Mesenchymal stem cell (in vitro differentiated cells and primary cell): ENCODE measurements around the gene SUGP1.

ENCODE experiments used
- DNase-seq: peaks from one replicate; pipeline ENCODE4 v3.0.0-alpha.2; 2013
- H2AFZ ChIP-seq: one replicate; pipeline ENCODE4 v1.6.1; 2013; ENCODE audit warnings: low read depth, mild to moderate bottlenecking, control low read depth, inconsistent platforms, low read length, moderate library complexity
- H2AK5ac ChIP-seq: 2 replicates; pipeline ENCODE4 v1.6.1; 2013; ENCODE audit warnings: low read length, moderate library complexity, mild to moderate bottlenecking, inconsistent platforms; ENCODE audit not compliant: severe bottlenecking
- H2BK120ac ChIP-seq: one replicate; pipeline ENCODE4 v1.6.1; 2013; ENCODE audit warnings: low read depth, mild to moderate bottlenecking, inconsistent platforms, low read length, moderate library complexity
- H2BK12ac ChIP-seq, 2 experiments: one replicate each; pipeline ENCODE4 v1.6.1; 2013; ENCODE audit warnings: inconsistent platforms in 2 of 2, low read length in 2 of 2, mild to moderate bottlenecking in 2 of 2, moderate library complexity in 2 of 2, control low read depth in 1 of 2
- H2BK15ac ChIP-seq: one replicate; pipeline ENCODE4 v1.6.1; 2013; ENCODE audit warnings: mild to moderate bottlenecking, low read depth, inconsistent platforms; ENCODE audit not compliant: poor library complexity, severe bottlenecking
- H2BK5ac ChIP-seq: 2 replicates; pipeline ENCODE4 v1.6.1; 2013; ENCODE audit warnings: low read depth, mild to moderate bottlenecking, low read length, control low read depth, inconsistent platforms; ENCODE audit not compliant: poor library complexity, severe bottlenecking
- H3K14ac ChIP-seq, 2 experiments: one replicate each; pipeline ENCODE4 v1.6.1; 2013; ENCODE audit warnings: inconsistent platforms in 2 of 2, low read length in 2 of 2, control low read depth in 1 of 2, mild to moderate bottlenecking in 1 of 2, moderate library complexity in 1 of 2
- H3K18ac ChIP-seq, 2 experiments: one replicate each; pipeline ENCODE4 v1.6.1; 2013; ENCODE audit warnings: inconsistent platforms in 2 of 2, low read length in 2 of 2, control low read depth in 1 of 2, low read depth in 1 of 2, mild to moderate bottlenecking in 1 of 2
- H3K23ac ChIP-seq, 2 experiments: one replicate each; pipeline ENCODE4 v1.6.1; 2013; ENCODE audit warnings: inconsistent platforms in 2 of 2, low read length in 2 of 2, mild to moderate bottlenecking in 2 of 2, moderate library complexity in 2 of 2, control low read depth in 1 of 2
- H3K27ac ChIP-seq: 2 replicates; pipeline ENCODE4 v1.5.1; 2013; ENCODE audit warnings: mild to moderate bottlenecking, moderate library complexity, low read length, control low read depth, inconsistent platforms; ENCODE audit not compliant: poor library complexity, severe bottlenecking
- H3K27me3 ChIP-seq, 2 experiments: 2 replicates each; pipeline versions ENCODE4 v1.6.1 to v1.7.0; 2013; ENCODE audit warnings: low read length in 2 of 2, mild to moderate bottlenecking in 2 of 2, moderate library complexity in 2 of 2, control low read depth in 1 of 2, inconsistent platforms in 1 of 2; ENCODE audit not compliant: control insufficient read depth in 1 of 2, insufficient read depth in 1 of 2
- H3K36me3 ChIP-seq, 2 experiments: 2 replicates each; pipeline versions ENCODE4 v1.6.1 to v1.7.0; 2013; ENCODE audit warnings: low read length in 2 of 2, control low read depth in 1 of 2, inconsistent platforms in 1 of 2, low read depth in 1 of 2, mild to moderate bottlenecking in 1 of 2; ENCODE audit not compliant: insufficient read depth in 2 of 2, control insufficient read depth in 1 of 2
- H3K4ac ChIP-seq, 2 experiments: one replicate each; pipeline ENCODE4 v1.6.1; 2013; ENCODE audit warnings: inconsistent platforms in 2 of 2, low read length in 2 of 2, mild to moderate bottlenecking in 2 of 2, moderate library complexity in 2 of 2, control low read depth in 1 of 2, low read depth in 1 of 2
- H3K4me1 ChIP-seq: 2 replicates; pipeline ENCODE4 v1.6.1; 2013; ENCODE audit warnings: low read depth, low read length, control low read depth; ENCODE audit not compliant: control insufficient read depth, insufficient read depth
- H3K4me2 ChIP-seq: 2 replicates; pipeline ENCODE4 v1.6.1; 2013; ENCODE audit warnings: low read length, mild to moderate bottlenecking, inconsistent platforms; ENCODE audit not compliant: poor library complexity, severe bottlenecking
- H3K4me3 ChIP-seq, 2 experiments: 2 replicates each; pipeline versions ENCODE4 v1.5.1 to v1.7.0; 2013; ENCODE audit warnings: low read length in 2 of 2, mild to moderate bottlenecking in 2 of 2, control low read depth in 1 of 2, low read depth in 1 of 2; ENCODE audit not compliant: insufficient read depth in 1 of 2
- H3K79me1 ChIP-seq: replicated peaks from 2 replicates; pipeline ENCODE4 v1.6.1; 2013; ENCODE audit warnings: mild to moderate bottlenecking, control low read depth, low read length, inconsistent platforms; ENCODE audit not compliant: poor library complexity, severe bottlenecking
- H3K9ac ChIP-seq: 2 replicates; pipeline ENCODE4 v1.7.0; 2013; ENCODE audit warnings: mild to moderate bottlenecking, low read length, moderate library complexity
- H3K9me3 ChIP-seq: 2 replicates; pipeline ENCODE4 v1.7.0; 2013; ENCODE audit warnings: mild to moderate bottlenecking, low read length; ENCODE audit not compliant: control insufficient read depth
- H4K8ac ChIP-seq: one replicate; pipeline ENCODE4 v1.6.1; 2013; ENCODE audit warnings: inconsistent platforms, mild to moderate bottlenecking, low read length, moderate library complexity
- H4K91ac ChIP-seq: one replicate; pipeline ENCODE4 v1.6.1; 2013; ENCODE audit warnings: mild to moderate bottlenecking, low read length, inconsistent platforms
- WGBS: methylation state at CpG from one replicate; pipeline ENCODE4 v1.1.7; 2013; ENCODE audit warnings: mixed read lengths; 5-methylcytosine and 5-hydroxymethylcytosine counted together

Gene SUGP1

DNA sequence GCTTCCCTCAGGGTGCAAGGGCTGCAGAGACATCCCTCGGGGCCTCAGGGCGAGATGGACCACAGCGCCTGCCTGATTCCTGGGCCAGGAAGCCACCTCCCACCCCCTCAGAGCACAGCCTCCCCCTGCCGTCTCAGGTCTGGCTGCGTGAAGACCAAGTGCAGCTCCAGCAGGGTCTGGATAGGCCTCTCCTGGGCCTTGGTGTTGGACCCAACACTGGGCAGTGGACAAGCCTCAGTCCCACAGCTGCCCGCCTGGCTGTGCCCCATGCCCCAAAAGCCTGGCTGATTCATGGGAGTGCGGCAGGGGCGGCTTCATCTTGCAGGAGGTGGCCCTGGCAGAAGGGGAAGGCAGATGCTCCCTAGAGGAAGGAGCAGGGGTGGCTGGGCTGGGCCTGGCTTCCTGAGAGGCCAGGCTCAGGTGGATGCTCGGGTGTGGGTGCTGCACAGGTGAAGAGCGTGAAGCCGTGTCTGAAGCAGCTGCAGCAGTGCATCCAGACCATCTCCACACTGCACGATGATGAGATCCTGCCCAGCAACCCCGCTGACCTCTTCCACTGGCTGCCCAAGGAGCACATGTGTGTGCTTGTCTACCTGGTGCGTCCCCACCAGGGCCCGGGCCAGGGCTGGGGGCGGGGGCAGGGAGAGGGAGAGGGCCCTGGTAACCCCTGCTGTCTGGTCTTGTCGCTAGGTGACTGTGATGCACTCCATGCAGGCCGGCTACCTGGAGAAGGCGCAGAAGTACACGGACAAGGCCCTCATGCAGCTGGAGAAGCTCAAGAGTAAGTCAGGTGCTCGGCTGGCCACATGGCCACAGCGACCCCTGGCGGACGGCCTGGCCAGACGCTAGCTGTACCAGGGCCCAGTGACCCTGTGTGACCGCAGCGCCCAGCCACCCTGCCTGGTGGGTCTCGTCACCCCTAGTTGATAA is 22.0 kb upstream of the SUGP1 start:
- Histone ChIP-seq H2BK120ac (no peak overlapping the region), H3K79me1 (peaks cover 33% of the 10 kb centered on the region), H3K23ac (no peak overlapping the region), H2BK12ac (no peak overlapping the region), H4K8ac (no peak overlapping the region), H3K9ac (no peak overlapping the region), H2AK5ac (no peak overlapping the region), H3K4ac (no peak overlapping the region), H3K4me3 (no peak overlapping the region), H3K4me1 (peaks cover 5% of the 10 kb centered on the region), H3K27me3 (no peaks in the 10 kb centered on the region), H3K18ac (no peak overlapping the region), H3K14ac (no peak overlapping the region), H4K91ac (no peak overlapping the region), H3K9me3 (no peaks in the 10 kb centered on the region), H3K36me3 (peaks cover 83 to 90% of the 10 kb centered on the region in 2 experiments), H3K27ac (no peak overlapping the region), H2BK15ac (no peak overlapping the region), H2BK5ac (no peak overlapping the region), H2AFZ (no peak overlapping the region), H3K4me2 (no peak overlapping the region)
- 62% methylated on average over 28 of the region's 28 CpGs for WGBS
- DNase-seq, result peak; percentile 62

DNA sequence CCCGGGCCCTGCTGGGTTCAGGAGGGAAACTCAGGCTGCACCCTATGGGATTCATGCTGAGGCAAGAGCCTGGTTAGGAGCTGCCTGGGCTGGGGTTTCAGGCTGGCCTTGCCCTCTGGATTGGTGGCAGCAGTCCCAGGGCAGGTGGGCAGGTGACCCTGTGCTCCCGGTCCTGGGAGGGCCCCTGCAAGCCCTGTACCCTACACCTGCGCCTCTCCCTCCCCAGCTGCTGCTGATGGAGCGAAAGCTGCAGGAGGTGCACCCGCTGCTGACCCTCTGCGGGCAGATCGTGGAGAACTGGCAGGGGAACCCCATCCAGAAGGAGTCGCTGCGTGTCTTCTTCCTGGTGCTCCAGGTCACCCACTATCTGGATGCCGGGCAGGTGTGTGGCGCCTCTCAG is 20.7 kb upstream of the SUGP1 start:
- H3K79me1 ChIP-seq, result peaks cover 35% of the 10 kb centered on the region
- peaks cover 5% of the 10 kb centered on the region for H3K4me1 ChIP-seq
- H4K91ac ChIP-seq, result no peak overlapping the region
- H2BK120ac ChIP-seq, result no peak overlapping the region
- H4K8ac ChIP-seq, result no peak overlapping the region
- no peak overlapping the region for H3K4me2 ChIP-seq
- H3K23ac ChIP-seq, result no peak overlapping the region
- no peaks in the 10 kb centered on the region for H3K27me3 ChIP-seq
- WGBS, result 97% methylated on average over 11 of the region's 11 CpGs
- no peak overlapping the region for H2BK5ac ChIP-seq
- H3K14ac ChIP-seq, result no peak overlapping the region
- H2BK12ac ChIP-seq, result no peak overlapping the region
- H3K36me3 ChIP-seq, result peaks cover 83 to 87% of the 10 kb centered on the region in 2 experiments
- H2AFZ ChIP-seq, result no peak overlapping the region
- H3K27ac ChIP-seq, result no peak overlapping the region
- H3K18ac ChIP-seq, result no peak overlapping the region
- H2BK15ac ChIP-seq, result no peak overlapping the region
- no peak overlapping the region for H3K4ac ChIP-seq
- no peak overlapping the region for H2AK5ac ChIP-seq
- H3K9ac ChIP-seq, result no peak overlapping the region
- DNase-seq, result no peak
- H3K9me3 ChIP-seq, result no peaks in the 10 kb centered on the region
- no peak overlapping the region for H3K4me3 ChIP-seq

DNA sequence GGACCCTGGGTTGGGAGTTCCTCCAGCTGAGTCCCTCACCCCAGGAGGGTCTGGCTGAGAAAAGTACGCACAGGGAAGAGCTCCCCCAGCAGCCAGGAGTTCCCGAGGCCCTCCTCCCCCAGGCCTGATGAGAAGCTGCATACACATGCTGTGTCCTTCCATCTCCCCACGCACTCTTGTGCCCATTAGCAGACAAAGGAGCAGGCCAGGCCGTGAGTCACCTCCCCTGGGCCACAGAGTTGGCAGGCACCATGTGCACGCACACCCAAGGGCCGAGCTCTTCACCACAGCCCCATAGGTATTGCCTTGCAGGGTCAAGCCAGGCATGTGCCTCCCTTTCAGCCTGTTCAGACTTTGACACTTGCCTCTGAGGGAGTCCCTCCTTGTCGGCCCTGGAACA is 17.8 kb upstream of the SUGP1 start:
- H3K4me2 ChIP-seq, result no peak overlapping the region
- WGBS, result 97% methylated on average over 7 of the region's 7 CpGs
- H3K79me1 ChIP-seq, result peaks cover 48% of the 10 kb centered on the region
- peak overlapping the region in 1 of 2 experiments; percentile 40 for H3K4me3 ChIP-seq
- no peak overlapping the region for H2BK12ac ChIP-seq
- peaks cover 10% of the 10 kb centered on the region for H3K4me1 ChIP-seq
- H3K27me3 ChIP-seq, result no peaks in the 10 kb centered on the region
- H4K91ac ChIP-seq, result no peak overlapping the region
- H3K9ac ChIP-seq, result peak overlapping the region; percentile 51
- H2BK5ac ChIP-seq, result no peak overlapping the region
- no peak overlapping the region for H2AFZ ChIP-seq
- peaks cover 83 to 89% of the 10 kb centered on the region in 2 experiments for H3K36me3 ChIP-seq
- H4K8ac ChIP-seq, result no peak overlapping the region
- no peaks in the 10 kb centered on the region for H3K9me3 ChIP-seq
- H3K18ac ChIP-seq, result no peak overlapping the region
- no peak overlapping the region for H2AK5ac ChIP-seq
- H2BK120ac ChIP-seq, result no peak overlapping the region
- no peak overlapping the region for H3K14ac ChIP-seq
- no peak overlapping the region for H3K4ac ChIP-seq
- no peak overlapping the region for H2BK15ac ChIP-seq
- no peak for DNase-seq
- no peak overlapping the region for H3K27ac ChIP-seq
- no peak overlapping the region for H3K23ac ChIP-seq

DNA sequence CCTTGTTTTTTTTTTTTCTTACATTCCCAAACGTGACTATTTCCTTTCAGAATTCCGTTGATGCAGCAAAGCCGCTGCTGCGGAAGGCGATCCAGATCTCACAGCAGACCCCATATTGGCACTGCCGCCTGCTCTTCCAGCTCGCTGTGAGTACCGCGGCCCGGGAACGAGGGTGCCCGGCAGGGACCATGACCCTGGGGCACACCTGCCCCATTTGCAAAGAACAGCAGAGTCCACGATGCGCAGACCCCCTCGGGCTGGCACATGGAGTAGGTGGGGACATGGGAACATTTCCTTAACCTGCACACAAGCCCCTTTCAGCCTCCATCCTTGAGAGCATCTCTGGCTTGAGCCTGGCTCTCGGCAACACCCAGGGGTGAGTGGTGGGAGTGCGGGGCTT is 16.8 kb upstream of the SUGP1 start:
- no peaks in the 10 kb centered on the region for H3K9me3 ChIP-seq
- no peak overlapping the region for H2AFZ ChIP-seq
- H3K4me1 ChIP-seq, result peaks cover 10% of the 10 kb centered on the region
- H3K27ac ChIP-seq, result no peak overlapping the region
- H2BK12ac ChIP-seq, result no peak overlapping the region
- no peak overlapping the region for H3K4me3 ChIP-seq
- DNase-seq, result no peak
- H3K23ac ChIP-seq, result no peak overlapping the region
- H3K18ac ChIP-seq, result no peak overlapping the region
- H3K36me3 ChIP-seq, result peaks cover 82 to 86% of the 10 kb centered on the region in 2 experiments
- H2AK5ac ChIP-seq, result no peak overlapping the region
- H3K4me2 ChIP-seq, result no peak overlapping the region
- no peak overlapping the region for H2BK120ac ChIP-seq
- H4K8ac ChIP-seq, result no peak overlapping the region
- WGBS, result 96% methylated on average over 17 of the region's 17 CpGs
- H3K9ac ChIP-seq, result no peak overlapping the region
- H2BK15ac ChIP-seq, result no peak overlapping the region
- H2BK5ac ChIP-seq, result no peak overlapping the region
- no peak overlapping the region for H3K14ac ChIP-seq
- no peaks in the 10 kb centered on the region for H3K27me3 ChIP-seq
- no peak overlapping the region for H3K4ac ChIP-seq
- no peak overlapping the region for H4K91ac ChIP-seq
- H3K79me1 ChIP-seq, result peaks cover 50% of the 10 kb centered on the region
